Adipocyte (in vitro differentiated cells): ENCODE data around the gene SLC52A1.
A peak's percentile ranks its signal among the peaks of the same experiment; 100 is the strongest.

Source experiments
- DNase-seq: peaks from one replicate; pipeline ENCODE4 v3.0.0-alpha.2; 2015; ENCODE audit warnings: low read depth
- H3K27me3 ChIP-seq: replicated peaks from 2 replicates; pipeline ENCODE4 v1.7.0; 2013; ENCODE audit warnings: mild to moderate bottlenecking, low read length, moderate library complexity; ENCODE audit not compliant: control insufficient read depth, insufficient read depth
- H3K36me3 ChIP-seq: 2 replicates; pipeline ENCODE4 v1.7.0; 2013; ENCODE audit warnings: low read length, mild to moderate bottlenecking, moderate library complexity; ENCODE audit not compliant: control insufficient read depth, insufficient read depth, severe bottlenecking
- H3K4me1 ChIP-seq: 2 replicates; pipeline ENCODE4 v1.7.0; 2013; ENCODE audit warnings: mild to moderate bottlenecking, low read length, moderate library complexity; ENCODE audit not compliant: control insufficient read depth, insufficient read depth
- H3K4me3 ChIP-seq: 2 replicates; pipeline ENCODE4 v1.7.0; 2013; ENCODE audit warnings: mild to moderate bottlenecking, low read length, moderate library complexity
- H3K9ac ChIP-seq: 2 replicates; pipeline ENCODE4 v1.7.0; 2013; ENCODE audit warnings: mild to moderate bottlenecking, low read length, moderate library complexity
- H3K9me3 ChIP-seq: 2 replicates; pipeline ENCODE4 v1.7.0; 2013; ENCODE audit warnings: mild to moderate bottlenecking, low read length, moderate library complexity; ENCODE audit not compliant: control insufficient read depth

Gene SLC52A1

GRCh38 chr17:4986403-4986802 is 48.8 kb downstream of the SLC52A1 start:
- peak; percentile 18 for DNase-seq
- peaks cover 10% of the 10 kb centered on the region for H3K36me3 ChIP-seq
- no peaks in the 10 kb centered on the region for H3K9me3 ChIP-seq
- peak overlapping the region; percentile 89 for H3K4me3 ChIP-seq
- peaks cover 24% of the 10 kb centered on the region for H3K4me1 ChIP-seq
- peak overlapping the region; percentile 95 for H3K9ac ChIP-seq
- no peaks in the 10 kb centered on the region for H3K27me3 ChIP-seq
